CD14-positive monocyte (primary cell): ENCODE measurements around the gene REC8. TPM values are rescaled to one million over a fixed set of nuclear protein-coding genes. Genes with fewer than 3 reads are reported as not detected.

Experiments
- DNase-seq, 3 donors: peaks; one replicate each; pipeline ENCODE4 v3.0.0-alpha.2; 2011 to 2022
- H2AFZ ChIP-seq: 2 replicates; pipeline ENCODE4 v1.6.0; 2012; ENCODE audit warnings: mild to moderate bottlenecking, low read depth, low read length, inconsistent platforms; ENCODE audit not compliant: insufficient read depth, poor library complexity, severe bottlenecking
- H3K27ac ChIP-seq, 2 donors: 1 replicate in 1 of 2; 2 replicates in 1 of 2; pipeline ENCODE4 v1.5.1; 2012 to 2013; ENCODE audit warnings: low read length in 2 of 2, control low read depth in 1 of 2, inconsistent platforms in 1 of 2, low read depth in 1 of 2, mild to moderate bottlenecking in 1 of 2
- H3K27me3 ChIP-seq, 2 donors: one replicate each; pipeline versions ENCODE4 v1.6.0 to v1.6.1; 2011 to 2013; ENCODE audit warnings: low read length in 2 of 2; ENCODE audit not compliant: control insufficient read depth in 2 of 2, insufficient read depth in 2 of 2
- H3K36me3 ChIP-seq, 2 donors: replicated peaks in 1 of 2; 1 replicate in 1 of 2; 2 replicates in 1 of 2; pipeline versions ENCODE4 v1.5.1 to v1.6.1; 2012 to 2013; ENCODE audit warnings: low read length in 2 of 2, control low read depth in 1 of 2, inconsistent platforms in 1 of 2, mild to moderate bottlenecking in 1 of 2; ENCODE audit not compliant: insufficient read depth in 2 of 2, control insufficient read depth in 1 of 2
- H3K4me1 ChIP-seq, 2 donors: 1 replicate in 1 of 2; 2 replicates in 1 of 2; pipeline versions ENCODE4 v1.5.1 to v1.6.1; 2012 to 2013; ENCODE audit warnings: low read length in 2 of 2, control low read depth in 1 of 2, inconsistent platforms in 1 of 2, mild to moderate bottlenecking in 1 of 2, moderate library complexity in 1 of 2; ENCODE audit not compliant: insufficient read depth in 2 of 2, control insufficient read depth in 1 of 2
- H3K4me2 ChIP-seq: replicated peaks from 2 replicates; pipeline ENCODE3; 2012; ENCODE audit warnings: low read length, moderate library complexity, mild to moderate bottlenecking; ENCODE audit not compliant: poor library complexity, severe bottlenecking; ENCODE audit errors: extremely low read depth
- H3K4me3 ChIP-seq, 3 experiments: fragments of 200-600 bp in 1 of 3; sonication (generic) in 1 of 3; replicated peaks in 1 of 3; 1 replicate in 2 of 3; 2 replicates in 1 of 3; pipeline ENCODE4 v1.5.1; 2011 to 2013; ENCODE audit warnings: low read length in 3 of 3, mild to moderate bottlenecking in 3 of 3, control low read depth in 2 of 3, low read depth in 2 of 3, inconsistent platforms in 1 of 3, moderate library complexity in 1 of 3
- H3K79me2 ChIP-seq: 2 replicates; pipeline ENCODE4 v1.6.0; 2012; ENCODE audit warnings: mild to moderate bottlenecking, control low read depth, inconsistent platforms, low read length, moderate library complexity; ENCODE audit not compliant: insufficient read depth
- H3K9ac ChIP-seq: 2 replicates; pipeline ENCODE4 v1.6.0; 2017; ENCODE audit warnings: low read length, mild to moderate bottlenecking; ENCODE audit not compliant: insufficient read depth, poor library complexity, severe bottlenecking
- H3K9me3 ChIP-seq, 2 donors: replicated peaks in 1 of 2; 1 replicate in 1 of 2; 2 replicates in 1 of 2; pipeline versions ENCODE4 v1.5.1 to v1.6.1; 2012 to 2013; ENCODE audit warnings: low read length in 2 of 2, control low read depth in 1 of 2; ENCODE audit not compliant: control insufficient read depth in 1 of 2, insufficient read depth in 1 of 2
- H4K20me1 ChIP-seq: 2 replicates; pipeline ENCODE4 v1.6.0; 2012; ENCODE audit warnings: mild to moderate bottlenecking, low read length, control low read depth, moderate library complexity; ENCODE audit not compliant: insufficient read depth
- H3K27ac Mint-ChIP-seq, 7 donors: one replicate each; pipeline ENCODE4 v1.8.0; 2020; ENCODE audit warnings: mild to moderate bottlenecking in 7 of 7, mixed read lengths in 7 of 7, moderate library complexity in 6 of 7, inconsistent platforms in 2 of 7
- H3K27me3 Mint-ChIP-seq, 3 donors: one replicate each; pipeline ENCODE4 v1.8.0; 2021 to 2022; ENCODE audit warnings: low read depth in 3 of 3, mild to moderate bottlenecking in 3 of 3, mixed read lengths in 3 of 3, moderate library complexity in 3 of 3, inconsistent platforms in 1 of 3
- H3K36me3 Mint-ChIP-seq, 2 donors: one replicate each; pipeline ENCODE4 v1.8.0; 2020; ENCODE audit warnings: mixed read lengths in 2 of 2, inconsistent platforms in 1 of 2, mild to moderate bottlenecking in 1 of 2
- H3K4me1 Mint-ChIP-seq: one replicate; pipeline ENCODE4 v1.8.0; 2020; ENCODE audit warnings: mild to moderate bottlenecking, mixed read lengths
- H3K4me3 Mint-ChIP-seq, 2 donors: one replicate each; pipeline ENCODE4 v1.8.0; 2020; ENCODE audit warnings: mild to moderate bottlenecking in 2 of 2, mixed read lengths in 2 of 2, moderate library complexity in 1 of 2
- H3K9me3 Mint-ChIP-seq, 7 donors: one replicate each; pipeline ENCODE4 v1.8.0; 2020 to 2022; ENCODE audit warnings: mixed read lengths in 7 of 7, mild to moderate bottlenecking in 6 of 7, moderate library complexity in 6 of 7, inconsistent platforms in 2 of 7
- WGBS: methylation state at CpG from one replicate; pipeline ENCODE4 v1.1.5; 2013; ENCODE audit warnings: missing lambda C conversion rate; ENCODE audit not compliant: insufficient coverage; 5-methylcytosine and 5-hydroxymethylcytosine counted together
- intact Hi-C, 2 donors: fragments of 100-400 bp; cut with micrococcal nuclease; formaldehyde crosslinking; loops; one replicate each; pipeline versions ENCODE4 v1.15.0 to v1.15.1; 2023
- polyA plus RNA-seq, 3 donors: library from polyadenylated mRNA; depleted of rRNA in 1 of 3; unstranded in 2 of 3; stranded (reverse) in 1 of 3; fragments of 300-500 nt in 2 of 3; fragments of >200 nt in 1 of 3; fragmentation: Illumina TruSeq in 2 of 3; gene quantifications; 1 replicate in 2 of 3; 2 replicates in 1 of 3; pipeline ENCODE4 v1.2.3, GENCODE V29; 2012 to 2021
- TF ChIP-seq, protein P1 (sequence below): fragments of 200-600 bp; IDR thresholded peaks from one replicate; pipeline ENCODE4 v1.8.0; 2022; ENCODE audit warnings: antibody characterized with exemption, mild to moderate bottlenecking

Gene REC8
- polyA plus RNA-seq, 3 donors: 1.4 to 46.4 (median 2.3) TPM

DNA sequence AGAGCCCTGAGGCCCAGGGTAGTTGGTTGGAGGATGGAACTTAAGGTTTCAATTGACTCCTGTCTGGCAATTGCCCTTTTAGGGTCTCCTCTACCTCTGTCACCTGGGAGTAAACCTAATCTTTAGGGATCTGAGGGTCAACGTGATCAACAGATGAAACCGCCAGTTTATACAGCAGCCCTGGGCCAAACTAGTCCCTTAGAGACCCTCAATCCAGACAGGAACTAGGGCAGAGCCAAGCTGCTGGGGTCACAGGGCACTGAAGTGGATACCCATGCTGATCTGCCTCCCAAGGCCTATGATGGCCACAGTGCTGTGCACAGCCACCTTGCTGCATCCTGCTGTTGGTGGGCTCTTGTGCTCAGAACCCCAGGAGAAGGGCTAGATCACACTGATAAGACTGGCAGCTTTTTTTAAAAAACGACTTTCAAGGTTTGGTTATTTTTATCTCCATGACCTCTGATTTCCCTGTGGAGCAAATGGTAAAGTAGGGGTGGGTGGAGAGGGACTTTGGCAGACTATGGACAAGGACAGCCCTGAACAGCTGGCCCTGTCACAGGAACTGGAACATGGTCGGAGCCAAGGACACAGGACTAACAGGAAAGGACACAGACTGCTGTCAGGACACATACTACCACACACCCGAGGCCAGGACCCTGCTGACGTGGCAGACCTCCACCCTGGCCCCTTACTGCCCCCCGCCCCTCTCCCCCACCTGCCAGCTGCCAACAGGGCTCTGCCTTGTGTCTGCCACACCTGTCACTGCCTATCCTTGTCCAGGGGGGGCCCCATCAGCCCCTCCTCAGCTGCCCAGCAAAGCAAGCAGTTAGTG, 40.9 kb upstream of the REC8 start:
- peaks cover 0 to 1% (median 0%) of the 10 kb centered on the region in 7 donors for H3K9me3 Mint-ChIP-seq
- DNase-seq: no peak
- Histone ChIP-seq H3K9me3 (no peaks in the 10 kb centered on the region), H3K4me3 (no peak overlapping the region), H3K27me3 (no peaks in the 10 kb centered on the region), H3K9ac (no peak overlapping the region), H3K4me2 (no peak overlapping the region), H3K27ac (no peak overlapping the region), H2AFZ (no peak overlapping the region), H3K79me2 (no peaks in the 10 kb centered on the region), H4K20me1 (no peaks in the 10 kb centered on the region), H3K4me1 (peaks cover 11 to 15% of the 10 kb centered on the region in 2 donors), H3K36me3 (no peaks in the 10 kb centered on the region)
- 82% methylated on average over 4 of the region's 7 CpGs for WGBS
- H3K36me3 Mint-ChIP-seq: peaks cover 11 to 26% of the 10 kb centered on the region in 2 donors
- peaks cover 16% of the 10 kb centered on the region for H3K4me1 Mint-ChIP-seq
- H3K4me3 Mint-ChIP-seq: no peak overlapping the region
- H3K27ac Mint-ChIP-seq: peak overlapping the region in 3 of 7 donors; percentile 2 to 86 (median 33)
- TF ChIP-seq, protein P1, sequence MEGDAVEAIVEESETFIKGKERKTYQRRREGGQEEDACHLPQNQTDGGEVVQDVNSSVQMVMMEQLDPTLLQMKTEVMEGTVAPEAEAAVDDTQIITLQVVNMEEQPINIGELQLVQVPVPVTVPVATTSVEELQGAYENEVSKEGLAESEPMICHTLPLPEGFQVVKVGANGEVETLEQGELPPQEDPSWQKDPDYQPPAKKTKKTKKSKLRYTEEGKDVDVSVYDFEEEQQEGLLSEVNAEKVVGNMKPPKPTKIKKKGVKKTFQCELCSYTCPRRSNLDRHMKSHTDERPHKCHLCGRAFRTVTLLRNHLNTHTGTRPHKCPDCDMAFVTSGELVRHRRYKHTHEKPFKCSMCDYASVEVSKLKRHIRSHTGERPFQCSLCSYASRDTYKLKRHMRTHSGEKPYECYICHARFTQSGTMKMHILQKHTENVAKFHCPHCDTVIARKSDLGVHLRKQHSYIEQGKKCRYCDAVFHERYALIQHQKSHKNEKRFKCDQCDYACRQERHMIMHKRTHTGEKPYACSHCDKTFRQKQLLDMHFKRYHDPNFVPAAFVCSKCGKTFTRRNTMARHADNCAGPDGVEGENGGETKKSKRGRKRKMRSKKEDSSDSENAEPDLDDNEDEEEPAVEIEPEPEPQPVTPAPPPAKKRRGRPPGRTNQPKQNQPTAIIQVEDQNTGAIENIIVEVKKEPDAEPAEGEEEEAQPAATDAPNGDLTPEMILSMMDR: no peak
- no peaks in the 10 kb centered on the region for H3K27me3 Mint-ChIP-seq
- intact Hi-C loops: loop anchor here in 1 of 2 donors (10.0 kb wide), 1 partner anchor 104 kb away; the partner anchor contains the start of genes GMPR2 and NEDD8

DNA sequence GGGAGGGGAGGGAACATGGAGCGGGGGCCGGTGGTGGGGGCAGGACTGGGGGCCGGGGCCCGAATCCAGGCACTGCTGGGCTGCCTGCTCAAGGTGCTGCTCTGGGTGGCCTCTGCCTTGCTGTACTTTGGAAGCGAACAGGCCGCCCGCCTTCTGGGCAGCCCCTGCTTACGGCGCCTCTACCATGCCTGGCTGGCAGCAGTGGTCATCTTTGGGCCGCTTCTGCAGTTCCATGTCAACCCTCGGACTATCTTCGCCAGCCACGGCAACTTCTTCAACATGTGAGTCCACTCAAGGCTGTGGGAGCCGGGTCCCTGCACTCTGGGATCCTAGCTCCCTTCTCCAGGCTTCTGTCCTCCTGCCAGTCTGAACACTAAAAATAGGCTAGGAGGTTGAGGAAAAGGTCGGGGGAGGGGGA, 40.3 kb upstream of the REC8 start:
- Histone ChIP-seq H2AFZ (no peak overlapping the region), H3K36me3 (no peaks in the 10 kb centered on the region), H3K4me2 (no peak overlapping the region), H3K9me3 (no peaks in the 10 kb centered on the region), H4K20me1 (peaks cover 4% of the 10 kb centered on the region), H3K79me2 (peaks cover 6% of the 10 kb centered on the region), H3K4me3 (no peak overlapping the region), H3K9ac (no peak overlapping the region), H3K27me3 (no peaks in the 10 kb centered on the region), H3K4me1 (peaks cover 13 to 17% of the 10 kb centered on the region in 2 donors), H3K27ac (no peak overlapping the region)
- DNase-seq: no peak
- H3K27me3 Mint-ChIP-seq: no peaks in the 10 kb centered on the region
- peaks cover 18% of the 10 kb centered on the region for H3K4me1 Mint-ChIP-seq
- peaks cover 9 to 22% of the 10 kb centered on the region in 2 donors for H3K36me3 Mint-ChIP-seq
- 96% methylated on average over 14 of the region's 15 CpGs for WGBS
- TF ChIP-seq, protein P1: no peak
- intact Hi-C loops: loop anchor here in 1 of 2 donors (10.0 kb wide), 1 partner anchor 103 kb away; the partner anchor contains the start of genes GMPR2 and NEDD8
- no peak overlapping the region for H3K4me3 Mint-ChIP-seq
- no peak overlapping the region for H3K27ac Mint-ChIP-seq
- peaks cover 0 to 1% (median 0%) of the 10 kb centered on the region in 7 donors for H3K9me3 Mint-ChIP-seq
